Epithelial cell of proximal tubule (primary cell): ENCODE measurements around the gene KIF13A. TPM values are rescaled to one million over a fixed set of nuclear protein-coding genes. Genes with fewer than 3 reads are reported as not detected.

ENCODE experiments used
- DNase-seq: peaks from one replicate; pipeline ENCODE4 v3.0.0-alpha.2; 2011; ENCODE audit warnings: low read depth
- H3K4me3 ChIP-seq: 2 replicates; pipeline ENCODE4 v1.5.1; 2011; ENCODE audit warnings: low read depth, mild to moderate bottlenecking, low read length
- CTCF ChIP-seq: conservative IDR thresholded peaks from 2 replicates; pipeline ENCODE4 v1.5.1; 2012; ENCODE audit warnings: low read depth, mild to moderate bottlenecking, low read length
- total RNA-seq: library from RNA; depleted of rRNA; stranded (reverse); fragments of >200 nt; gene quantifications from 2 replicates; pipeline ENCODE4 v1.2.3, GENCODE V29; 2015

Gene KIF13A
- total RNA-seq, 1 donor from 2014 or later = 12.5 TPM

GRCh38 chr6:17965397-17965796 lies 22.0 kb downstream of the KIF13A start:
- DNase-seq = peak; percentile 19
- no peak overlapping the region for H3K4me3 ChIP-seq
- no peak for TF ChIP-seq CTCF

GRCh38 chr6:17964633-17965032 lies 22.8 kb downstream of the KIF13A start:
- no peak overlapping the region for H3K4me3 ChIP-seq
- DNase-seq = no peak
- TF ChIP-seq CTCF = no peak

GRCh38 chr6:17962436-17963031 lies 24.9 kb downstream of the KIF13A start:
- no peak overlapping the region for H3K4me3 ChIP-seq
- no peak for DNase-seq
- TF ChIP-seq CTCF = no peak

- no peak overlapping the region for H3K4me3 ChIP-seq
- DNase-seq = no peak
- TF ChIP-seq CTCF = no peak
Observed at GRCh38 chr6:17959302-17959701, 28.1 kb downstream of the KIF13A start.

- TF ChIP-seq CTCF = no peak
- DNase-seq = no peak
- no peak overlapping the region for H3K4me3 ChIP-seq
Observed at GRCh38 chr6:17957904-17958620, 29.4 kb downstream of the KIF13A start.

GRCh38 chr6:17957498-17957897 lies 29.9 kb downstream of the KIF13A start:
- no peak overlapping the region for H3K4me3 ChIP-seq
- no peak for TF ChIP-seq CTCF
- no peak for DNase-seq

GRCh38 chr6:17957086-17957485 lies 30.3 kb downstream of the KIF13A start:
- TF ChIP-seq CTCF = no peak
- no peak overlapping the region for H3K4me3 ChIP-seq
- no peak for DNase-seq
